SK-N-SH (cell line): ENCODE results near the gene COL4A4. TPM values are rescaled to one million over a fixed set of nuclear protein-coding genes. Genes with fewer than 3 reads are reported as not detected.

Source experiments
- CTCF ChIA-PET: fragments of 300-600, 350-600 bp; formaldehyde crosslinking; extraction: SDS; loops from one replicate; lab custom pipeline; 2021; lab: Yijun Ruan, JAX
- POLR2A ChIA-PET: fragments of 350-600 bp; sonication (Branson Sonifier 250); formaldehyde crosslinking; extraction: SDS; loops from one replicate; lab custom pipeline; 2020; ENCODE audit warnings: antibody characterized with exemption, inconsistent platforms; lab: Yijun Ruan, JAX
- DNase-seq: peaks from one replicate; pipeline ENCODE4 v3.0.0; 2012
- H2AFZ ChIP-seq: fragments of 200-600 bp; sonication (generic); 2 replicates; pipeline ENCODE4 v1.8.1; 2016; ENCODE audit warnings: antibody characterized with exemption, mild to moderate bottlenecking, low read depth
- H3F3A ChIP-seq: fragments of 200-600 bp; sonication (generic); replicated peaks from 2 replicates; pipeline ENCODE3; 2016; ENCODE audit warnings: antibody characterized with exemption, mild to moderate bottlenecking; ENCODE audit not compliant: insufficient read depth
- H3K27ac ChIP-seq, 2 experiments: fragments of 200-500 bp in 1 of 2; fragments of 200-600 bp in 1 of 2; sonication (Bioruptor generic) in 1 of 2; sonication (generic), shearing (Covaris generic) in 1 of 2; 2 replicates each; pipeline versions ENCODE4 v1.5.1 to v1.6.1; 2014 to 2016; ENCODE audit warnings: low read depth in 2 of 2, inconsistent platforms in 1 of 2, low read length in 1 of 2, mild to moderate bottlenecking in 1 of 2, mixed read lengths in 1 of 2
- H3K27me3 ChIP-seq: fragments of 200-600 bp; sonication (generic), shearing (Covaris generic); 2 replicates; pipeline ENCODE4 v1.6.1; 2016; ENCODE audit warnings: mixed run types; ENCODE audit not compliant: insufficient read depth
- H3K36me3 ChIP-seq, 2 experiments: fragments of 200-500 bp in 1 of 2; fragments of 200-600 bp in 1 of 2; sonication (Bioruptor generic) in 1 of 2; sonication (generic) in 1 of 2; replicated peaks in 1 of 2; 2 replicates each; pipeline versions ENCODE3 to v1.5.1; 2014 to 2016; ENCODE audit warnings: low read length in 1 of 2, mild to moderate bottlenecking in 1 of 2; ENCODE audit not compliant: insufficient read depth in 2 of 2, control insufficient read depth in 1 of 2
- H3K4me1 ChIP-seq, 2 experiments: fragments of 200-500 bp in 1 of 2; fragments of 200-600 bp in 1 of 2; sonication (Bioruptor generic) in 1 of 2; sonication (generic), shearing (Covaris generic) in 1 of 2; 2 replicates each; pipeline versions ENCODE4 v1.5.1 to v1.6.1; 2014 to 2016; ENCODE audit warnings: low read depth in 1 of 2, low read length in 1 of 2, mixed run types in 1 of 2; ENCODE audit not compliant: insufficient read depth in 2 of 2, control insufficient read depth in 1 of 2
- H3K4me2 ChIP-seq: fragments of 200-600 bp; sonication (generic), shearing (Covaris generic); 2 replicates; pipeline ENCODE4 v1.6.1; 2017; ENCODE audit warnings: mixed run types
- H3K4me3 ChIP-seq, 2 experiments: fragments of 200-500 bp in 1 of 2; fragments of 200-600 bp in 1 of 2; sonication (Bioruptor generic) in 1 of 2; sonication (generic), shearing (Covaris generic) in 1 of 2; 2 replicates each; pipeline versions ENCODE4 v1.5.1 to v1.8.1; 2014 to 2016; ENCODE audit warnings: low read depth in 2 of 2, inconsistent platforms in 1 of 2, low read length in 1 of 2, mild to moderate bottlenecking in 1 of 2, mixed read lengths in 1 of 2, moderate library complexity in 1 of 2
- H3K79me2 ChIP-seq: fragments of 200-600 bp; sonication (generic); 2 replicates; pipeline ENCODE4 v1.8.1; 2017; ENCODE audit warnings: mild to moderate bottlenecking; ENCODE audit not compliant: insufficient read depth
- H3K9ac ChIP-seq: fragments of 200-600 bp; sonication (generic); 2 replicates; pipeline ENCODE4 v1.6.1; 2017; ENCODE audit warnings: mixed run types
- H3K9me2 ChIP-seq: fragments of 200-600 bp; sonication (generic); 2 replicates; pipeline ENCODE4 v1.6.1; 2017; ENCODE audit warnings: mixed run types
- H3K9me3 ChIP-seq: fragments of 200-600 bp; sonication (generic); 2 replicates; pipeline ENCODE4 v1.6.1; 2017; ENCODE audit warnings: mixed run types, mild to moderate bottlenecking, moderate library complexity
- H4K20me1 ChIP-seq: fragments of 200-600 bp; sonication (generic); 2 replicates; pipeline ENCODE4 v1.6.1; 2017; ENCODE audit warnings: mild to moderate bottlenecking, mixed run types; ENCODE audit not compliant: insufficient read depth
- CHD2 ChIP-seq: fragments of 150-350 bp; IDR thresholded peaks from 2 replicates; pipeline ENCODE4 v1.6.1; 2018; ENCODE audit warnings: low read length; ENCODE audit not compliant: partially characterized antibody
- CTCF ChIP-seq: fragments of 200-600 bp; sonication (generic); IDR thresholded peaks from 2 replicates; pipeline ENCODE4 v1.6.1; 2017; ENCODE audit warnings: antibody characterized with exemption, mild to moderate bottlenecking, moderate library complexity
- EP300 ChIP-seq, 2 experiments: IDR thresholded peaks; 2 replicates each; pipeline versions ENCODE4 v1.4.0 to v1.6.1; 2012; ENCODE audit warnings: borderline replicate concordance in 1 of 2, low read depth in 1 of 2, low read length in 1 of 2
- EZH2phosphoT487 ChIP-seq: fragments of 200-600 bp; sonication (generic); IDR thresholded peaks from 2 replicates; pipeline ENCODE4 v1.6.1; 2017; ENCODE audit warnings: low read depth, mixed run types, mild to moderate bottlenecking, antibody characterized with exemption, moderate library complexity, borderline replicate concordance
- FOXJ3 ChIP-seq: sonication (generic); formaldehyde crosslinking; IDR thresholded peaks from 2 replicates; pipeline ENCODE4 v1.5.1; 2020; ENCODE audit warnings: mild to moderate bottlenecking, missing genetic modification reagents
- GABPA ChIP-seq: IDR thresholded peaks from 2 replicates; pipeline ENCODE4 v1.4.0; 2012; ENCODE audit warnings: low read depth, mild to moderate bottlenecking
- IRF3 ChIP-seq: fragments of 150-350 bp; IDR thresholded peaks from 2 replicates; pipeline ENCODE4 v1.6.1; 2016; ENCODE audit warnings: mild to moderate bottlenecking, low read depth, low read length
- JUND ChIP-seq: IDR thresholded peaks from 2 replicates; pipeline ENCODE4 v1.4.0; 2012
- MAX ChIP-seq: IDR thresholded peaks from 2 replicates; pipeline ENCODE4 v1.4.0; 2012; ENCODE audit warnings: low read depth
- MEF2A ChIP-seq: IDR thresholded peaks from 2 replicates; pipeline ENCODE4 v1.4.0; 2012; ENCODE audit warnings: low read depth, borderline replicate concordance
- MXI1 ChIP-seq: IDR thresholded peaks from 2 replicates; pipeline ENCODE4 v1.6.1; 2012; ENCODE audit warnings: mild to moderate bottlenecking, low read depth, low read length, improper control_type of control experiment
- NFIC ChIP-seq: IDR thresholded peaks from 2 replicates; pipeline ENCODE4 v1.4.0; 2012; ENCODE audit warnings: borderline replicate concordance
- POLR2AphosphoS5 ChIP-seq: IDR thresholded peaks from 2 replicates; pipeline ENCODE4 v1.6.1; 2012; ENCODE audit warnings: low read depth, low read length
- RCOR1 ChIP-seq: fragments of 150-350 bp; IDR thresholded peaks from 2 replicates; pipeline ENCODE4 v1.6.1; 2017; ENCODE audit warnings: antibody characterized with exemption, low read length
- RFX5 ChIP-seq: IDR thresholded peaks from 2 replicates; pipeline ENCODE4 v1.6.1; 2012; ENCODE audit warnings: mild to moderate bottlenecking, improper control_type of control experiment, low read length
- RXRA ChIP-seq: IDR thresholded peaks from 2 replicates; pipeline ENCODE4 v1.4.0; 2012; ENCODE audit warnings: low read depth, mild to moderate bottlenecking, borderline replicate concordance
- SMC3 ChIP-seq: IDR thresholded peaks from 2 replicates; pipeline ENCODE4 v1.6.1; 2012; ENCODE audit warnings: low read depth, low read length, improper control_type of control experiment
- TAF1 ChIP-seq: IDR thresholded peaks from 2 replicates; pipeline ENCODE4 v1.6.1; 2012; ENCODE audit warnings: low read depth, mild to moderate bottlenecking, low read length, moderate library complexity, borderline replicate concordance
- TCF12 ChIP-seq: IDR thresholded peaks from 2 replicates; pipeline ENCODE4 v1.4.0; 2012
- USF2 ChIP-seq: fragments of 150-350 bp; IDR thresholded peaks from 2 replicates; pipeline ENCODE4 v1.6.1; 2017; ENCODE audit warnings: antibody characterized with exemption, low read length, low read depth, borderline replicate concordance
- YY1 ChIP-seq: IDR thresholded peaks from 2 replicates; pipeline ENCODE4 v1.4.0; 2012; ENCODE audit warnings: low read depth, mild to moderate bottlenecking
- WGBS: methylation state at CpG from one replicate; pipeline ENCODE4 v1.1.6; 2017; ENCODE audit warnings: low lambda C conversion rate; 5-methylcytosine and 5-hydroxymethylcytosine counted together
- polyA plus RNA-seq, 3 experiments: library from polyadenylated mRNA; depleted of rRNA; stranded (reverse); fragments of >200 nt; gene quantifications; 2 replicates each; pipeline ENCODE4 v1.2.3, GENCODE V29; 2012

COL4A4 gene
- polyA plus RNA-seq, 1 of the 3 experiments (the other 2 are of a cell fraction) = not detected

- TF ChIP-seq CTCF (no peak), MEF2A (no peak), RXRA (no peak)
- TF ChIP-seq, all 33 proteins: peak for 0
These were observed 65.9 kb downstream of the COL4A4 start (continued) for GRCh38 chr2:227098162-227098515.

- H3K36me3 ChIP-seq = no peaks in the 10 kb centered on the region
- no peaks in the 10 kb centered on the region for H4K20me1 ChIP-seq
- no peak for DNase-seq
- H3K9ac ChIP-seq = no peak overlapping the region
- H3K4me1 ChIP-seq = peaks cover 0 to 5% of the 10 kb centered on the region in 2 experiments; a peak in 2 of 4 replicates
- 55% methylated on average over 5 of the region's 5 CpGs for WGBS
- POLR2A ChIA-PET = no interaction called here
- no peaks in the 10 kb centered on the region for H3F3A ChIP-seq
- H3K4me3 ChIP-seq = no peak overlapping the region
- no peaks in the 10 kb centered on the region; the same call in 1 of the 2 replicates for H3K27me3 ChIP-seq
- H3K79me2 ChIP-seq = no peaks in the 10 kb centered on the region
- H3K27ac ChIP-seq = no peak overlapping the region
- TF ChIP-seq SMC3 (no peak), MXI1 (no peak), CHD2 (no peak), MAX (no peak), EZH2phosphoT487 (no peak), NFIC (no peak), CTCF (no peak), TCF12 (no peak), GABPA (no peak), FOXJ3 (CRISPR knock-in tag) (no peak), POLR2AphosphoS5 (no peak), USF2 (no peak), RCOR1 (no peak), EP300 (IDR thresholded peaks at IDR 0.05; ENCODE audit: borderline replicate concordance in 1 of 2, low read depth in 1 of 2, low read length in 1 of 2) (no peak), YY1 (no peak), RFX5 (no peak), TAF1 (no peak), JUND (no peak), IRF3 (no peak)
- TF ChIP-seq, all 33 proteins: peak for 0
- Histone ChIP-seq H3K9me2 (no peaks in the 10 kb centered on the region), H3K4me2 (no peak overlapping the region), H2AFZ (no peak overlapping the region), H3K9me3 (no peaks in the 10 kb centered on the region)
- CTCF ChIA-PET = interaction anchor here (0.7 to 5.3 kb wide), 3 partner anchors 10 to 65 kb away, joined by 3 to 27 read pairs (median 17); no protein-coding TSS in a partner anchor
These were observed 66.4 kb downstream of the COL4A4 start for GRCh38 chr2:227097495-227098161.
